IMR-90 (cell line): ENCODE data around the gene PLEKHA8. TPM values are rescaled to one million over a fixed set of nuclear protein-coding genes. Genes with fewer than 3 reads are reported as not detected.
A peak's percentile ranks its signal among the peaks of the same experiment; 100 is the strongest.

Experiments
- ATAC-seq: fragments of 200-7000 bp; cut with Tn5 transposase; 2 replicates; pipeline ENCODE4 v1.9.1; 2020; ENCODE audit warnings: low read depth, mild to moderate bottlenecking, moderate library complexity
- BruUV-seq: library from RNA; stranded (reverse); fragments of 400-500 nt; replicated peaks from 2 replicates; lab custom pipeline; 2021; lab: Mats Ljungman, UMichigan
- CTCF ChIA-PET: fragments of 300-600 bp; formaldehyde crosslinking; extraction: SDS; loops from one replicate; lab custom pipeline; 2021; ENCODE audit warnings: antibody characterized with exemption; lab: Yijun Ruan, JAX
- POLR2A ChIA-PET: fragments of 300-600 bp; sonication (Branson Sonifier 250); formaldehyde crosslinking; loops from one replicate; lab custom pipeline; 2022; ENCODE audit warnings: antibody characterized with exemption; ENCODE audit not compliant: unreplicated experiment; lab: Charles Lee
- DNase-seq: peaks from one replicate; pipeline ENCODE4 v3.0.0; 2013
- H2AFZ ChIP-seq: replicated peaks from 2 replicates; pipeline ENCODE3; 2013; ENCODE audit warnings: low read length, mild to moderate bottlenecking; ENCODE audit not compliant: poor library complexity
- H2AK5ac ChIP-seq: 2 replicates; pipeline ENCODE4 v1.6.1; 2013; ENCODE audit warnings: low read depth, low read length, inconsistent platforms
- H2AK9ac ChIP-seq: replicated peaks from 2 replicates; pipeline ENCODE3; 2013; ENCODE audit warnings: mild to moderate bottlenecking, low read depth, low read length, moderate library complexity; ENCODE audit not compliant: poor library complexity
- H2BK120ac ChIP-seq: 2 replicates; pipeline ENCODE4 v1.6.1; 2013; ENCODE audit warnings: low read depth, low read length, inconsistent platforms
- H2BK15ac ChIP-seq: 3 replicates; pipeline ENCODE4 v1.6.1; 2013; ENCODE audit warnings: low read depth, low read length, inconsistent platforms
- H2BK20ac ChIP-seq: 2 replicates; pipeline ENCODE4 v1.6.1; 2013; ENCODE audit warnings: low read depth, mild to moderate bottlenecking, inconsistent platforms, low read length, moderate library complexity
- H2BK5ac ChIP-seq: 2 replicates; pipeline ENCODE4 v1.6.1; 2013; ENCODE audit warnings: mild to moderate bottlenecking, low read depth, low read length, inconsistent platforms; ENCODE audit not compliant: poor library complexity, severe bottlenecking
- H3K14ac ChIP-seq: replicated peaks from 2 replicates; pipeline ENCODE4 v1.6.1; 2013; ENCODE audit warnings: low read depth, low read length, inconsistent platforms
- H3K18ac ChIP-seq: 2 replicates; pipeline ENCODE4 v1.6.1; 2013; ENCODE audit warnings: low read depth, low read length, control low read depth
- H3K23ac ChIP-seq: 2 replicates; pipeline ENCODE4 v1.6.1; 2013; ENCODE audit warnings: low read depth, low read length, inconsistent platforms
- H3K27ac ChIP-seq: 2 replicates; pipeline ENCODE4 v1.5.1; 2013; ENCODE audit warnings: mild to moderate bottlenecking, control low read depth, low read length; ENCODE audit not compliant: insufficient read depth
- H3K27me3 ChIP-seq: 2 replicates; pipeline ENCODE4 v1.6.1; 2013; ENCODE audit warnings: low read length; ENCODE audit not compliant: control insufficient read depth, insufficient read depth
- H3K36me3 ChIP-seq: 2 replicates; pipeline ENCODE4 v1.6.1; 2013; ENCODE audit warnings: low read length, mixed read lengths; ENCODE audit not compliant: control insufficient read depth, insufficient read depth
- H3K4ac ChIP-seq: 2 replicates; pipeline ENCODE4 v1.6.1; 2013; ENCODE audit warnings: low read depth, low read length, inconsistent platforms
- H3K4me1 ChIP-seq: 2 replicates; pipeline ENCODE4 v1.6.1; 2013; ENCODE audit warnings: low read length, mixed read lengths; ENCODE audit not compliant: control insufficient read depth, insufficient read depth
- H3K4me2 ChIP-seq: 2 replicates; pipeline ENCODE4 v1.6.1; 2013; ENCODE audit warnings: low read depth, mild to moderate bottlenecking, control low read depth, low read length, moderate library complexity
- H3K4me3 ChIP-seq: 2 replicates; pipeline ENCODE4 v1.5.1; 2013; ENCODE audit warnings: low read depth, mild to moderate bottlenecking, control low read depth, low read length, moderate library complexity; ENCODE audit not compliant: insufficient read depth
- H3K56ac ChIP-seq: 2 replicates; pipeline ENCODE4 v1.6.1; 2013; ENCODE audit warnings: low read length, inconsistent platforms; ENCODE audit not compliant: insufficient read depth; ENCODE audit errors: extremely low read depth
- H3K79me1 ChIP-seq, 2 experiments: 2 replicates each; pipeline ENCODE4 v1.6.1; 2013; ENCODE audit warnings: low read length in 2 of 2, inconsistent platforms in 1 of 2, low read depth in 1 of 2
- H3K9ac ChIP-seq: 2 replicates; pipeline ENCODE4 v1.6.1; 2013; ENCODE audit warnings: low read depth, low read length, control low read depth
- H3K9me1 ChIP-seq: 2 replicates; pipeline ENCODE4 v1.6.1; 2013; ENCODE audit warnings: low read length, inconsistent platforms; ENCODE audit not compliant: insufficient read depth
- H3K9me3 ChIP-seq: 2 replicates; pipeline ENCODE4 v1.6.1; 2013; ENCODE audit warnings: low read length; ENCODE audit not compliant: control insufficient read depth, insufficient read depth
- H4K20me1 ChIP-seq: 2 replicates; pipeline ENCODE4 v1.6.1; 2013; ENCODE audit warnings: low read length, inconsistent platforms; ENCODE audit not compliant: insufficient read depth
- H4K5ac ChIP-seq: 2 replicates; pipeline ENCODE4 v1.6.1; 2013; ENCODE audit warnings: mild to moderate bottlenecking, low read depth, low read length, control low read depth
- H4K8ac ChIP-seq, 2 experiments: 2 replicates each; pipeline ENCODE4 v1.6.1; 2013; ENCODE audit warnings: low read depth in 2 of 2, low read length in 2 of 2, control low read depth in 1 of 2, inconsistent platforms in 1 of 2
- H4K91ac ChIP-seq: 2 replicates; pipeline ENCODE4 v1.6.1; 2013; ENCODE audit warnings: low read depth, low read length, inconsistent platforms; ENCODE audit not compliant: insufficient read depth
- BHLHE40 ChIP-seq: fragments of 150-350 bp; IDR thresholded peaks from 2 replicates; pipeline ENCODE4 v1.6.1; 2016; ENCODE audit warnings: mild to moderate bottlenecking, low read depth, low read length
- CEBPB ChIP-seq: IDR thresholded peaks from 2 replicates; pipeline ENCODE4 v1.6.1; 2012; ENCODE audit warnings: low read depth, low read length, improper control_type of control experiment
- CHD1 ChIP-seq: IDR thresholded peaks from 2 replicates; pipeline ENCODE4 v1.6.1; 2012; ENCODE audit warnings: low read depth, low read length, improper control_type of control experiment
- ELK1 ChIP-seq: fragments of 150-350 bp; IDR thresholded peaks from 2 replicates; pipeline ENCODE4 v1.6.1; 2016; ENCODE audit warnings: low read depth, mild to moderate bottlenecking, low read length, moderate library complexity, borderline replicate concordance
- MAFK ChIP-seq: IDR thresholded peaks from 2 replicates; pipeline ENCODE4 v1.6.1; 2012; ENCODE audit warnings: low read depth, low read length, improper control_type of control experiment
- MAZ ChIP-seq: IDR thresholded peaks from 2 replicates; pipeline ENCODE4 v1.6.1; 2012; ENCODE audit warnings: low read depth, mild to moderate bottlenecking, low read length, improper control_type of control experiment, moderate library complexity, borderline replicate concordance
- MXI1 ChIP-seq: IDR thresholded peaks from 2 replicates; pipeline ENCODE4 v1.6.1; 2012; ENCODE audit warnings: low read depth, mild to moderate bottlenecking, low read length, moderate library complexity, borderline replicate concordance
- NFE2L2 ChIP-seq: fragments of 150-350 bp; IDR thresholded peaks from 2 replicates; pipeline ENCODE4 v1.6.1; 2016; ENCODE audit warnings: low read depth, mild to moderate bottlenecking, low read length
- POLR2A ChIP-seq: IDR thresholded peaks from 2 replicates; pipeline ENCODE4 v1.6.1; 2012; ENCODE audit warnings: mild to moderate bottlenecking, low read depth, low read length
- RAD21 ChIP-seq: IDR thresholded peaks from 2 replicates; pipeline ENCODE4 v1.6.1; 2012; ENCODE audit warnings: low read length, improper control_type of control experiment
- RCOR1 ChIP-seq: IDR thresholded peaks from 2 replicates; pipeline ENCODE4 v1.6.1; 2012; ENCODE audit warnings: mild to moderate bottlenecking, low read length, improper control_type of control experiment; ENCODE audit not compliant: insufficient replicate concordance
- RFX5 ChIP-seq: IDR thresholded peaks from 2 replicates; pipeline ENCODE4 v1.8.0; 2012; ENCODE audit warnings: low read depth, mild to moderate bottlenecking, low read length, moderate library complexity
- SMC3 ChIP-seq: fragments of 150-350 bp; IDR thresholded peaks from 2 replicates; pipeline ENCODE4 v1.6.1; 2016; ENCODE audit warnings: low read depth, mild to moderate bottlenecking, antibody characterized with exemption, low read length, moderate library complexity
- USF2 ChIP-seq: fragments of 150-350 bp; IDR thresholded peaks from 2 replicates; pipeline ENCODE4 v1.6.1; 2017; ENCODE audit warnings: mild to moderate bottlenecking, antibody characterized with exemption, low read length, low read depth
- dilution Hi-C: fragments of 300-500 bp; cut with HindIII; formaldehyde crosslinking; loops from one replicate; pipeline ENCODE4 v1.14.3; 2018; ENCODE audit warnings: low sequenced_read_pairs; ENCODE audit not compliant: unreplicated experiment
- in situ Hi-C: fragments of 300-500 bp; cut with MboI; formaldehyde crosslinking; loops from 3 replicates; pipeline ENCODE4 v1.14.3; 2019; ENCODE audit warnings: low sequenced_read_pairs, inconsistent platforms, mixed read lengths
- intact Hi-C: fragments of 100-400 bp; cut with micrococcal nuclease; formaldehyde crosslinking; loops from 2 replicates; pipeline ENCODE4 v1.10.0; 2022
- polyA plus RNA-seq, 3 experiments: library from polyadenylated mRNA; depleted of rRNA; stranded (reverse); fragments of >200 nt; gene quantifications; 2 replicates each; pipeline ENCODE4 v1.2.3, GENCODE V29; 2012; ENCODE audit warnings: low replicate concordance in 1 of 3
- total RNA-seq: library from RNA; depleted of rRNA; stranded (reverse); fragments of >200 nt; gene quantifications from 2 replicates; pipeline ENCODE4 v1.2.3, GENCODE V29; 2012
- TF ChIP-seq, protein P1 (sequence below): conservative IDR thresholded peaks from 2 replicates; pipeline ENCODE4 v1.5.1; 2012; ENCODE audit warnings: mild to moderate bottlenecking, low read depth, low read length, improper control_type of control experiment

PLEKHA8 gene
- total and polyA plus RNA-seq, 2 of the 4 experiments (the other 2 are of a cell fraction) = 3.6 to 9.7 TPM

DNA sequence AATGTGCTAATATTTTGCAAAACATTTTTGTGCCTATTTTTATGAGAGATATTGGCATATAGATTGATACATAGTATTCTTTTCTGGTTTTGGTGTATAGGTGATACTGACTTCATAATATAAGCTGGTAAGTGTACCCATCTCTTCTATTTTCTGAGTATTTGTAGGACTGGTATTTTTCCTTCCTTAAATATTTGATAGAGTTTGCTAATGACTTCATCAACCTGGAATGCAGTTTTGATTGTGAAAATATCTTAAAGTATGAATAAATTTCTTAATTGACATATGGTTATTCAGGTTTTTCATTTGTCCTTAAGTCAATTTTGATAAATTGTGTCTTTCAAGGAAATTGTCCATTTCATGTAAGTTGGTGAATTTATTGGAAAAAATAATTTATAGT lies 32.6 kb upstream of the PLEKHA8 start:
- ChIA-PET POLR2A (no interaction called here), CTCF (no interaction called here)
- H4K5ac ChIP-seq = no peak overlapping the region
- no peaks in the 10 kb centered on the region for H3K9me1 ChIP-seq
- no TSS peak for BruUV-seq
- no peak overlapping the region for H3K27ac ChIP-seq
- peaks cover 1% of the 10 kb centered on the region; the same call in 1 of the 2 replicates for H3K4me1 ChIP-seq
- no peak overlapping the region for H4K91ac ChIP-seq
- H2BK120ac ChIP-seq = no peak overlapping the region
- intact Hi-C loops (no loop called here), dilution Hi-C loops (no loop called here), in situ Hi-C loops (no loop called here)
- no peak overlapping the region for H3K9ac ChIP-seq
- no peak overlapping the region for H2AK9ac ChIP-seq
- no peak overlapping the region for H2BK5ac ChIP-seq
- peak; percentile 29; the same call in 1 of the 2 replicates for ATAC-seq
- H3K36me3 ChIP-seq = no peaks in the 10 kb centered on the region
- TF ChIP-seq USF2 (no peak), NFE2L2 (no peak), POLR2A (no peak), RAD21 (no peak), MAFK (no peak), CEBPB (no peak), RFX5 (no peak), CHD1 (no peak), MXI1 (no peak), MAZ (no peak), BHLHE40 (no peak), SMC3 (no peak), RCOR1 (no peak), ELK1 (no peak)
- TF ChIP-seq, protein P1, sequence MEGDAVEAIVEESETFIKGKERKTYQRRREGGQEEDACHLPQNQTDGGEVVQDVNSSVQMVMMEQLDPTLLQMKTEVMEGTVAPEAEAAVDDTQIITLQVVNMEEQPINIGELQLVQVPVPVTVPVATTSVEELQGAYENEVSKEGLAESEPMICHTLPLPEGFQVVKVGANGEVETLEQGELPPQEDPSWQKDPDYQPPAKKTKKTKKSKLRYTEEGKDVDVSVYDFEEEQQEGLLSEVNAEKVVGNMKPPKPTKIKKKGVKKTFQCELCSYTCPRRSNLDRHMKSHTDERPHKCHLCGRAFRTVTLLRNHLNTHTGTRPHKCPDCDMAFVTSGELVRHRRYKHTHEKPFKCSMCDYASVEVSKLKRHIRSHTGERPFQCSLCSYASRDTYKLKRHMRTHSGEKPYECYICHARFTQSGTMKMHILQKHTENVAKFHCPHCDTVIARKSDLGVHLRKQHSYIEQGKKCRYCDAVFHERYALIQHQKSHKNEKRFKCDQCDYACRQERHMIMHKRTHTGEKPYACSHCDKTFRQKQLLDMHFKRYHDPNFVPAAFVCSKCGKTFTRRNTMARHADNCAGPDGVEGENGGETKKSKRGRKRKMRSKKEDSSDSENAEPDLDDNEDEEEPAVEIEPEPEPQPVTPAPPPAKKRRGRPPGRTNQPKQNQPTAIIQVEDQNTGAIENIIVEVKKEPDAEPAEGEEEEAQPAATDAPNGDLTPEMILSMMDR = no peak
- no peak overlapping the region for H3K56ac ChIP-seq
- H3K27me3 ChIP-seq = no peaks in the 10 kb centered on the region
- H2BK15ac ChIP-seq = no peak overlapping the region
- H3K4ac ChIP-seq = no peak overlapping the region
- H3K79me1 ChIP-seq = peaks cover 0 to 9% of the 10 kb centered on the region in 2 experiments; a peak in 2 of 4 replicates
- no peak overlapping the region for H3K18ac ChIP-seq
- H3K14ac ChIP-seq = no peak overlapping the region
- H3K23ac ChIP-seq = no peak overlapping the region
- no peak overlapping the region for H4K8ac ChIP-seq
- no peak overlapping the region for H2BK20ac ChIP-seq
- no peaks in the 10 kb centered on the region for H4K20me1 ChIP-seq
- H2AFZ ChIP-seq = no peak overlapping the region
- H3K9me3 ChIP-seq = peaks cover 6% of the 10 kb centered on the region
- H3K4me2 ChIP-seq = no peak overlapping the region
- no peak overlapping the region for H2AK5ac ChIP-seq
- DNase-seq = peak; percentile 6
- H3K4me3 ChIP-seq = no peak overlapping the region
